K562 treated with DMSO at 1 percent for 48 hours (cell line): ENCODE measurements around the gene TTC27. TPM values are rescaled to one million over a fixed set of nuclear protein-coding genes. Genes with fewer than 3 reads are reported as not detected.

Experiments used
- total RNA-seq: library from RNA; unstranded; fragments of 300-600 nt; gene quantifications from 2 replicates; pipeline ENCODE4 v1.2.3, GENCODE V29; 2022; ENCODE audit warnings: low replicate concordance; ENCODE audit errors: extremely low read depth

TTC27 gene
- not detected in 2 replicates for total RNA-seq

DNA sequence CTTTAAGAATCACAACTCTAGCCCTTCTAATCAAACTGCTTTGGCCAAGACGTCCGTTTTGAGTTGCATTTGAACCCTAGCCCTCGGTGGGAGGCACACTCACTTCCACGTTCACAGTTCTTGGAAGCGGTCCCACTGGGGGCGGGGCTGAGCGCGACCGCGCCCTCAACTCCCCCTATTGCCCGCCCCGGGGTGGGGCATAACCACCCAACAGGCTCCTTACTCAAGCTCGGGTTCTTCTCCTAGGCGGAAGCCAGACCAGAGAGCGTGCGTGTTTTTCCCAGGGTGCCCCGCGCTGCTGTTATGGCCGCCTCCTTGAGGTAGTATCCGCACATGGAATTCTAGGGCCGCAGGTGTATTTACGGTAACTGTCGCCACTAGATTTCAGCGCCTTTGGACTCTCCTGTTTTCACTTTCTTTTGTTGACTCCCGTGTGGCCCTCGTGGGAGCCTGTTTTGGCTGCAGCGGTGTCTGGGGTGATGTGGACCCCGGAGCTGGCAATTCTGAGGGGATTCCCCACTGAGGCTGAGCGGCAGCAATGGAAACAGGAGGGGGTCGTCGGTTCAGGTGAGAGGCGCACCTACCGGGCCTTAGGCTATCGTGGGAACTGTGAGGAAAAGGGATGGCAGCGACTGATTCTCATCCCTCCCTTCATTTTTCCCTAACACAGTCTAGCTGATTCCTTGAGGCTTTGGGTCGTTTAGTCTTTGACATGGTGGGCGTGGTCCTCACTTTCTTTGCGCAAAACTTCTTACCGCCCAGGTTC lies at the start of gene TTC27:
TTC27 (plus strand) TSS at position 237 of the 766 bp plus-strand sequence; CDS start at position 480, 243 bp downstream.

